Body of pancreas (tissue), 4 donors: ENCODE data around the gene FAU.

ENCODE experiments used
- POLR2A ChIP-seq, 3 donors: fragments of 450-650 bp; IDR thresholded peaks; one replicate each; pipeline ENCODE4 v1.6.1; 2016; ENCODE audit warnings: antibody characterized with exemption in 3 of 3, mild to moderate bottlenecking in 2 of 3
- TF ChIP-seq, protein P1 (sequence below), 7 experiments: fragments of 450-650 bp in 4 of 7; fragments of 200-600 bp in 3 of 7; sonication (generic) in 3 of 7; IDR thresholded peaks; one replicate each; pipeline ENCODE4 v1.5.1; 2016 to 2019; ENCODE audit warnings: antibody characterized with exemption in 7 of 7

DNA sequence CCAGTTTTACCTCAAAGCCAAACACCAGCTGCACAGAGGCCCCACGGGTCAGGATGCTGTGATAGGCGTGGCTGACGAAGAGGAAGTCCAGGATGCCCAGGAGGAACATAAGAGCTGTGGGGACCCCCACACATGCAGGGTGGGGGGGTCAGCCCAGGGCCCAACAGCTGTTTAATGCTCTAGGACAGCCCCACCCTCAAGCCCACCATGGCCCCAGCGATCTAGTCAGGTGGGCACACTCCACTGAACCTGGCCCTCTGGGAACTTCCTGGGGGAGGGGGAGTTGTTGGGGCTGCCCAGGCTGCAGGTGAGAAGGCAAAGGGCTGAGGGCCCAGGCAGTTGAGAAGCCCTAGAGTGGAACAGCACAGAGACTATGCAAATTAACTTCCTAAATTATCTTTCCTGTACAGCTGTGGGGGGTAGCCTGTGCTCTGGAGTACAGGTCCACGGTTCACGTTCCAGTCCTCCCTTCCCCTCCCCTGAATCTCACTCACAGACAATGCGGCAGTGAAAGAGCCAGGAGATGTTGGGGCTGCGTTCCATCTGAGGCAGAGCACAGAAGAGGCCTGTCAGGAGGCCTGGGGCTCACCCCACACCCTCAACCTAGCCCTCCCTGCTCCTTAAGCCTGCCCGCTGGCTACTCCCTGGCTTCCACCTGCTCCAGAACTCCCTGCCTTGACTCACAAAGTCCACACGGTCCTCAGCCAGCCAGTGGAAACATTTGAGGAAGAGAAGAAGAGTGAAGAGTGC is 10.5 kb upstream of the FAU start:
- TF ChIP-seq, protein P1, sequence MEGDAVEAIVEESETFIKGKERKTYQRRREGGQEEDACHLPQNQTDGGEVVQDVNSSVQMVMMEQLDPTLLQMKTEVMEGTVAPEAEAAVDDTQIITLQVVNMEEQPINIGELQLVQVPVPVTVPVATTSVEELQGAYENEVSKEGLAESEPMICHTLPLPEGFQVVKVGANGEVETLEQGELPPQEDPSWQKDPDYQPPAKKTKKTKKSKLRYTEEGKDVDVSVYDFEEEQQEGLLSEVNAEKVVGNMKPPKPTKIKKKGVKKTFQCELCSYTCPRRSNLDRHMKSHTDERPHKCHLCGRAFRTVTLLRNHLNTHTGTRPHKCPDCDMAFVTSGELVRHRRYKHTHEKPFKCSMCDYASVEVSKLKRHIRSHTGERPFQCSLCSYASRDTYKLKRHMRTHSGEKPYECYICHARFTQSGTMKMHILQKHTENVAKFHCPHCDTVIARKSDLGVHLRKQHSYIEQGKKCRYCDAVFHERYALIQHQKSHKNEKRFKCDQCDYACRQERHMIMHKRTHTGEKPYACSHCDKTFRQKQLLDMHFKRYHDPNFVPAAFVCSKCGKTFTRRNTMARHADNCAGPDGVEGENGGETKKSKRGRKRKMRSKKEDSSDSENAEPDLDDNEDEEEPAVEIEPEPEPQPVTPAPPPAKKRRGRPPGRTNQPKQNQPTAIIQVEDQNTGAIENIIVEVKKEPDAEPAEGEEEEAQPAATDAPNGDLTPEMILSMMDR (IDR thresholded peaks at IDR 0.05) = no peak
- no peak for TF ChIP-seq POLR2A (IDR thresholded peaks at IDR 0.05)
